ENCODE measurements around the gene RNF40.
A peak's percentile ranks its signal among the peaks of the same experiment; 100 is the strongest.

The RNF40 gene

GRCh38 chr16:30740364-30741251 is 21.5 kb upstream of the RNF40 start:
- FAIRE-seq (peak; percentile 84), DNase-seq (ENCODE audit: low spot score) (peak; percentile 75)

- DNase-seq (ENCODE audit: low spot score) (peak; percentile 89), FAIRE-seq (peak; percentile 93)
Observed at GRCh38 chr16:30741461-30741914, 20.6 kb upstream of the RNF40 start.

GRCh38 chr16:30743716-30744115 is 18.4 kb upstream of the RNF40 start:
- FAIRE-seq (no peak), DNase-seq (ENCODE audit: low spot score) (no peak)

- FAIRE-seq (no peak), DNase-seq (ENCODE audit: low spot score) (no peak)
Observed at GRCh38 chr16:30744183-30744582, 17.9 kb upstream of the RNF40 start.

- no peak for DNase-seq (ENCODE audit: low spot score)
- FAIRE-seq = no peak
Observed at GRCh38 chr16:30745082-30745481, 17.0 kb upstream of the RNF40 start.

DNA sequence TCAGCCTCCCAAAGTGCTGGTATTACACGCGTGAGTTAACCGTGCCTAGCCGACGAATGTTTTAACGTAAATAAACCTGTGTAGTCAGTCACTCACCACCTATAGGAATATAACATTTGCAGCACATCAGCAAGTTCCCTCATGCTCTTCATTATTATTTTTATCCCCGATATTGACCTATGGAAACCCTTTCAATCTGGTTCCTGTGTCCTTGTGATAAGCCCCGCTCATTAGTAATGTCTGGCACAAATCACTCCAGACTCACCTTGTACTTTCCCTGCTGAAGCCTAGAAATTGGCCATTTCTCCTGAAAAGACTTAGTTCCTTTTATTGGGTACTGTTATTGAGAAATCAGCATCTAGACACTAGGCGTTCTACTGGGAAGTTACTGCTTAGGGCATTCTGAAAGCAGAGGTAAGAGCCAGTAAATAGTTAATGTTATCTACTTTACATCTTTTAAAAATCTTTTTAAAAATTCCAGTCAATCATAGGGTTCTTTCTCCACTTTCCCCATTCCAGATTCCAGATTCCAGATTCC is 15.4 kb upstream of the RNF40 start:
- FAIRE-seq (no peak), DNase-seq (ENCODE audit: low spot score) (no peak)

GRCh38 chr16:30747331-30747730 is 14.8 kb upstream of the RNF40 start:
- FAIRE-seq = no peak
- peak; percentile 31 for DNase-seq (ENCODE audit: low spot score)

- FAIRE-seq = peak; percentile 91
- DNase-seq (ENCODE audit: low spot score) = peak; percentile 96
Observed at GRCh38 chr16:30747799-30748633, 14.1 kb upstream of the RNF40 start, which contains the start of gene PHKG2. Gene PHKG2 (plus strand): TSS chr16:30748425. CDS start chr16:30748821, 396 bp downstream.

DNA sequence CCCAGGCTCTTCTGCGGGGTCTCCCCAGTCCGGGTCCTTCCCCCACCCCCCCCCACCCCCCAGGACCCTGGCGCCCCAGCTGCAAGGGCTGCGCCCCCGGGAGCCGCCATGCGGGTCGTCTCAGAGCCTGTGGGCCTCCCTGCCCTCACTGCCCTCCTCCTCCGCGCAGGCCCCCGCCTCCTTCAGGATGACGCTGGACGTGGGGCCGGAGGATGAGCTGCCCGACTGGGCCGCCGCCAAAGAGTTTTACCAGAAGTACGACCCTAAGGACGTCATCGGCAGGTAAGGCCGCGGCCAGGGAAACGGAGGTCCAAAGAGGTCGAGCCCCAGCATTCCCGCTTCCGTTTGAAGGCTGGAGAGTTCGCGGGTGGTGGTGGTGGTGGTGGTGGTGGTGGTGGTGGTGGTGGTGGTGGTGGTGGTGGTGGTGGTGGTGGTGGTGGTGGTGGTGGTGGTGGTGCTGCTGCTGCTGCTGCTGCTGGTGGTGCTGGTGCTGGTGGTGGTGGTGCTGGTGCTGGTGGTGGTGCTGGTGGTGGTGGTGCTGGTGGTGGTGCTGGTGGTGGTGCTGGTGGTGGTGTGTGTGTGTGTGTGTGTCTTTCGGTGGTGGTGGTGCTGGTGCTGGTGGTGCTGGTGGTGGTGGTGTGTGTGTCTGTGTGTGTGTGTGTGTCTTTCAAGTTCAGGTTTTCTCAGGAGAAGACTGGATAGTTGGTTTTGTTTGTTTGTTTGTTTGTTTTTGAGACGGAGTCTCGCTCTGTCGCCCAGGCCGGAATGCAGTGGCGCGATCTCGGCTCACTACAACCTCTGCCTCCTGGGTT is 13.3 kb upstream of the RNF40 start:
- DNase-seq (ENCODE audit: low spot score) (no peak), FAIRE-seq (no peak)

- DNase-seq (ENCODE audit: low spot score) (no peak), FAIRE-seq (no peak)
Observed at GRCh38 chr16:30750201-30750600, 11.9 kb upstream of the RNF40 start.

- DNase-seq (ENCODE audit: low spot score) = no peak
- FAIRE-seq = no peak
Observed at GRCh38 chr16:30750876-30751465, 11.2 kb upstream of the RNF40 start.

- no peak for FAIRE-seq
- no peak for DNase-seq (ENCODE audit: low spot score)
Observed at GRCh38 chr16:30753596-30753995, 8.5 kb upstream of the RNF40 start.

GRCh38 chr16:30755955-30756780 is 6.0 kb upstream of the RNF40 start:
- FAIRE-seq (no peak), DNase-seq (ENCODE audit: low spot score) (no peak)

DNA sequence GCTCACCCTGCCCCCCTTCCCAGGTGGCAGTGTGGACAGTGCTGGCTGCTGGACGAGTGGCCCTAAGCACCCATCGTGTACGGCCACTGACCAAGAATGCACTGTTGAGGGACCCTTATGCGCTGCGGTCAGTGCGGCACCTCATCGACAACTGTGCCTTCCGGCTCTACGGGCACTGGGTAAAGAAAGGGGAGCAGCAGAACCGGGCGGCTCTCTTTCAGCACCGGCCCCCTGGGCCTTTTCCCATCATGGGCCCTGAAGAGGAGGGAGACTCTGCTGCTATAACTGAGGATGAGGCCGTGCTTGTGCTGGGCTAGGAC is 5.4 kb upstream of the RNF40 start:
- DNase-seq (ENCODE audit: low spot score) = no peak
- FAIRE-seq = no peak

DNA sequence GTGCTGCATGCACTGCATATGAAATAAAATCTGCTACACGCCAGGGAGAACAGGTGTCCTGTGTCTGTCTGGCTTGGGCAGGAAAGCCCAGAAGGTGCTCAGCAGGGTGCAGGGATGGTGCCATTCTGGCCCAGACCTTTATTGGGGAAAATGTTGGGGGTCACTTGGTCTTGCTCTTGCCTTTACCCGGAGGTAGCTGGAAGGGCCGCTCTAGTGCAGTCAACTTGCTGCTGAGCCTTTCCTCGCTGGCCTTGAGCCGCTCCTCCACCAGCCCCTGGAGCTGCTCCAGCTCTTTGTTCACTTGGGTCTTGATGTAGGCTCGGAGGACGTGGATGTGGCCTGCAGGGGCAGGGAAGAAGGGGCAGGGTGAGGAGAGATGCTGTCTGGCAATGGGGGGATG is 4.8 kb upstream of the RNF40 start:
- no peak for FAIRE-seq

GRCh38 chr16:30758988-30759491 is 3.1 kb upstream of the RNF40 start:
- FAIRE-seq (no peak), DNase-seq (ENCODE audit: low spot score) (no peak)

More for the DNA sequence above, 4.8 kb upstream of the RNF40 start:
- no peak for DNase-seq (ENCODE audit: low spot score)

- DNase-seq (ENCODE audit: low spot score) (no peak), FAIRE-seq (no peak)
Observed at GRCh38 chr16:30760001-30760559, 2.0 kb upstream of the RNF40 start.

DNA sequence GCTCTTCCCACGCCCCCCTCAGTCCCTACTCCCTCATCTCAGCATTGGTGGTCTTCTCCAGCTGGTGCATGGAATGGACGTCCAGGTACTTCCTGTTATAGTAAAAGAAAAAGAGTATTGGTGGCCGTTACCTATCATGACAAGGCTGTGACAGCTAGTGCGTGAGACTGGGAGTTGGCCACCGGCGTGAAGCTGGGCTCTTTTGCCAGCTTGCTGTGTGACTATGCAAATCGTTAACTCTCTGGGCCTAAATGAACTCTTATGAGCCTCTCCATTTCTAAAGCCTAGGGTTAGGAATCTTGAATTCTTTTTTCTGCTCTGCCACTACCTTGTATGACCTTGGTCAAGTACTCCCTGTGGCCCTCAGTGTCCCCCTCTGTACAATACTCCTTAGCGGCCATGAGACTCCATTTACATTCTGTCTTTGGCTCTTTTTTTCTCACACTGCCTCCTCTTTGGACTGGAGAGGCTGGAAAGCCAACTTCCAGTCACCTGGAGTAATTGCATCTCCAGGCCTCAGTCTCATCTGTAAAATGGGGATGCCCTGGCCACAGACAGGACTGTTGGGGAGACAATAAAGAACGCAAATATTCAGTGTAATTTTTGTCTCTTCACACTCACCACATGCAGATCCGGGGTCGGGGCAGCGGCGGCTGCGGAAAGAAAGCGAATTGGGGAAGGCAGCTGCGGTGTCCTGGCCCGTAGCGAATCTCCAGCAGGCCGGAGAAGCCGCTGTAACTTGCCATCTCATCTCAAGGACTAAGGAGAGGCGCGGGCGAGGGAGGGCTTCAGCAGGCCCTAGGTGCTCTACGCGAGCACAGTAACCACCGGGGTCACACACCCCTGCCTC is 1.3 kb upstream of the RNF40 start:
- no peak for FAIRE-seq
- no peak for DNase-seq (ENCODE audit: low spot score)
